ENCODE data around the gene TMEM178A.
"Not testable (repeated sequence)": the region's sequence is repeated elsewhere in the genome, so short reads cannot be mapped to it uniquely, and the experiment has no call there.

The TMEM178A gene

DNA sequence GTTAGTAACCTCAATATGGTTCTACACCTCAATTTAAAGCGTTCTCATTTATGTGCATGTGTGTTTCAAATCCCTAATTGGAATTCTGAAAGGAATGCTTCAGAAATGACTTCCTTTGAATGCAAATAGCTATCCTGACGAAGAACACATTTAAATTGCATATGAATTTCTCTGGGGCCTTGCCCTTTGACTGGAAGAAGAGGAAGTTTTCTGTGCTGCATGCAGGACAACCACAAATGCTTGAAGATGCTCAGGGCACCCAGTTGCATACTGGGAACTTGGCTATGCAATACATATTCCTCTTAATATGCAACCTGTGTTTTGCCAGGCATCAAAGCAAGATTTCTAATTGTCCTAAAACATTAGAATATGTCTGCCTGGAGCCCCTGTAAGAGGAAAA, 55.3 kb downstream of the TMEM178A start:
- FAIRE-seq (no peak), DNase-seq (ENCODE audit: insufficient read length) (no peak)
- TF ChIP-seq TAF1 (IDR thresholded peaks at IDR 0.05; ENCODE audit: borderline replicate concordance, low read depth, low read length) (no peak), POLR2AphosphoS5 (IDR thresholded peaks at IDR 0.05; ENCODE audit: low read depth, low read length) (no peak), POLR2A (IDR thresholded peaks at IDR 0.05; ENCODE audit: low read depth, low read length) (no peak)

DNA sequence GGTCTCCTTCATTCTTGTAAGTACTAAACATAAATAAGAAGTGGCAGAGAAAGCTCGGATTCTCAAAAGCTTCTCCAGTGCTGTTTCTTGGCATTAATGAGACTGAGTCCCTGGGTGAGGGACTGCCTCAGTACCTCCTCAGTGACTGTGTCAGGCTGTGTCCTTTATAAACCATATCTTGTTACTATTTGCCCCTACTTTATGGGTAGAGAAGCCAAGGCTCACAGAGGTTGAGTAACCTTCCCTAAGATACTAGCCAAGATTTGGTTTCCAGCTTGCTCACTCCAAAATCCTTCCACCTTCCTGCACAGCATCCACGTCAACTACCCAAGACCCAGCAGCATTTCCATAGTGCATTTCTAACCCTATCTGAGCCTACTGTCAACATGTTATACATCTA, 57.8 kb downstream of the TMEM178A start:
- DNase-seq (ENCODE audit: insufficient read length): no peak
- FAIRE-seq: no peak
- no peak for TF ChIP-seq TAF1 (IDR thresholded peaks at IDR 0.05; ENCODE audit: borderline replicate concordance, low read depth, low read length)

DNA sequence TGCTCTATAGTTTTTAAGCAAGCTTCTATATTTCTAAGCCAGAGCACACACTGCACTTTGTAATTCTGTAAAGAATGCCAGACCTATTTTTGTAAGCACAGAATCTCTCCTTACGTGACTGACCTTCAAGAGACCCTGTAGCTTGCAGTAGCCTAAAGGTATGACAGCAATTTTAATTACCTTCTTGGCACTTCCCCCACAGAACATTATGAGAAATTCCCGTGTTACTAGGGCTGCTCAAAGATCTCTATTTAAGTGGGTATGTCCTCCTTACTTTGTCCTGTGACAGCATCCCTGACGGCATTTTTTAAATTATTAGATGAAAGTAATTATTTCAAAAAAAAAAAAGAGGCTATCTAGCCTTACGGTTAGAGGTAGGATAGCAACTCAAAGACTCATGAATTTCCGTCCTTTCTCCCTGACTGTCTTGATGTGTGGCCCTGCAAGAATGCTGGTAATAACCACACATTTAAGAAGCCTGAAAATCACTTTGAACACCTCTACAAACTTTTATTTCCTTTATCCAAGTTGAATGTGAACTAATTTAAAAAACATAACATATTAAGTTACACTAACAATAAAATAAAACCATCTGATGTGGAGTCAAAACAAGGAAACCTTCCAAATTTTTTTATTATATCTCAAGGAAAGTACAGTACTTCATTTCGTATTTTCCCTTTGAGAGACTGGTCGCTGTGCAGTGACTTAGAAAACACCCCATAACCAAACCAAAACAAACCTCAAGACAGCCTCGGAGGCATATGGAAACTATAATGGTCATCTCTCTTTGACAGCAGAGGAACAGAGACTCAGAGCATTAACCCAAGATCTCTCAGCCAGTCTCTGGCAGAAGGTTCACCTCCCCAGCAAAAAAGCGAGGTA, 58.5 kb downstream of the TMEM178A start:
- FAIRE-seq (no peak), DNase-seq (ENCODE audit: insufficient read length) (no peak)
- TF ChIP-seq POLR2AphosphoS5 (IDR thresholded peaks at IDR 0.05; ENCODE audit: low read depth, low read length): no peak
- no peak for TF ChIP-seq POLR2A (IDR thresholded peaks at IDR 0.05; ENCODE audit: low read depth, low read length)
- no peak for TF ChIP-seq TAF1 (IDR thresholded peaks at IDR 0.05; ENCODE audit: borderline replicate concordance, low read depth, low read length)

DNA sequence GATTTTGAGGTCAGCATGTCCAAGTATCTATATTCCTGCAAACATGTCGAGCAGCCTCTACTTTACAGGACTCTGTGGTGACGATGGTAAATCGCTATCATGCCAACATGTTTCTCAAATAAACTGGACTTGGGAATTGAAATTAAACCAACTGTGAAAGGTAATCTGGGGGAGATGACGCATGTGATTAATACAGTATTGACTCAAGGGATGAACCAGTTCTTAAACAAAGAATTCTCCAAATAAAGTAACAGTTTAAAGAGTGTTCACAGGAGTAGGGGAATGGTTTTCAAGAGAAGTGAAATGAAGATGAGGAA, 59.1 kb downstream of the TMEM178A start:
- TF ChIP-seq TAF1 (IDR thresholded peaks at IDR 0.05; ENCODE audit: borderline replicate concordance, low read depth, low read length) (no peak), POLR2AphosphoS5 (IDR thresholded peaks at IDR 0.05; ENCODE audit: low read depth, low read length) (no peak), POLR2A (IDR thresholded peaks at IDR 0.05; ENCODE audit: low read depth, low read length) (no peak)
- no peak for DNase-seq (ENCODE audit: insufficient read length)
- FAIRE-seq: no peak

DNA sequence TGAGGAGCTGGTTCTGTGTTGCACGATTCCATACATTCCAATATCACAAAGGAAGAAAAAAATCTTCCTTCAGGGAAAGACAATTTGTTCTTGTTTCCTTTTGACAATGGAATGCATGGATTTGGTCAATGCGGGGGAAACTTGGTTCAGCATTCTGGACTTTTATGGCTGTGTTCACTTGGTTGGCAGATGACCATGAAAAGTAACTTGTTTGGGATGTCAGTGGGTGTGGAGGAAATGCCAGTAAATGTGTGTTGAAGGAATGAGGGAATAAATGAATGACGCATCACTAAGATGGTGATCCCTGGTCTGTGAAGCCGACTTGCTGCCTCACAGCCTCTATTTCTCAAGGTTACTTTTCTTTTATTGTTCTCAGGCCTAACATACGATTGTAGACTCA, 59.7 kb downstream of the TMEM178A start:
- DNase-seq (ENCODE audit: insufficient read length): no peak
- TF ChIP-seq POLR2AphosphoS5 (IDR thresholded peaks at IDR 0.05; ENCODE audit: low read depth, low read length) (no peak), TAF1 (IDR thresholded peaks at IDR 0.05; ENCODE audit: borderline replicate concordance, low read depth, low read length) (no peak), POLR2A (IDR thresholded peaks at IDR 0.05; ENCODE audit: low read depth, low read length) (no peak)
- no peak for FAIRE-seq

DNA sequence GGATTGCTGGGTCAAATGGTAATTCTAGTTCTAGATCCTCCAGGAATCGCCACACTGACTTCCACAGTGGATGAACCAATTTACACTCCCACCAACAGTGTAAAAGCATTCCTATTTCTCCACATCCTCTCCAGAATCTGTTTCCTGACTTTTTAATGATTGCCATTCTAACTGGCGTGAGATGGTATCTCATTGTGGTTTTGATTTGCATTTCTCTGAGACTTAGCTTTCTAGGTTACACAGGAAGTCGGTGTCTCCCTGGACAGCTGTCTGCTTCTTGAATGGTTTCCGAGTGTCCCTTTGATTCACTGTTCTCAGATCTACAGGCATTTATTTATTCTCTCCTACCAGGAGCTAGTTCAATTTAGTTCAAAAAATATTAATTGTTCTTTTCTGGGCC, 62.4 kb downstream of the TMEM178A start:
- not testable (repeated sequence) for FAIRE-seq; DNase-seq (ENCODE audit: insufficient read length)

DNA sequence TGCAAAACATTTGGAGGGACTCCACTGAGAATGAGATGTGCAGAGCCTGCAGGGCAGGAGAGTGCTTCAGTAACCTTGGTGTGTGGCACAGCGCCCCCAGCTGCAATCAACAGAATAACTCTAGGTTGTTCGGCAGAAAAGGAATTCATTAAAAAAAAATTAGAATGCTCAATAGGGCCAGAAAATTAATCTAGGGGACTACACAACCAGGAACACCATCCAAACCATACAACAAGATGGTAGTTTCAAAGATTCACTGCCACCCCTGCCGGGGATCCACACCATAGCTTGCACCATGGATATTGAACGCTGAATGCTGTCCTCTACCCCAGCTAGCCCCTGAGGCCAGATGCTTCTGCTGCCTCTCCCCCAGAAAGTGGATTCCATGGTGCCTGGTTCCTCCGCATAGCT, 63.2 kb downstream of the TMEM178A start:
- TF ChIP-seq POLR2A (IDR thresholded peaks at IDR 0.05; ENCODE audit: low read depth, low read length): no peak
- TF ChIP-seq TAF1 (IDR thresholded peaks at IDR 0.05; ENCODE audit: borderline replicate concordance, low read depth, low read length): no peak
- no peak for TF ChIP-seq POLR2AphosphoS5 (IDR thresholded peaks at IDR 0.05; ENCODE audit: low read depth, low read length)
- DNase-seq (ENCODE audit: insufficient read length) (no peak), FAIRE-seq (no peak)

DNA sequence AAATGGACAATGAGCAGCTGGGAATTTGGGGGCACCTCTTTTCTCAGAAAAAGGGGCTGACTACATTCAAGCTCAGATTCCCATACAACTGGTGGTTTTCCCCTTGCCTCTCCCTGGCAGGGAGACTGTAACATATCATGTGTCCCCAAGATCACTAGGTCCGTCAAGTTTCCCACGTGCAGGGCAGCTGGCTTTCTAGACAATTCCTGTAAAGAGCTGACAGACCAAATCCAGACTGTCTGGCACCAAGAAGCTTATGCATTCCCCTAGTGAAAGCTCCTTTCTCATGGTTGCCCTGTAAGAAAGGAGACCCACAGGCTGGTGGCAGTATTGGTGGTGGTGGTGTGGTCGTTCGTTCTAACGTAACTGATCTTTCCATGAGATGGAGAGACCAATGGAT, 64.6 kb downstream of the TMEM178A start:
- TF ChIP-seq POLR2A (IDR thresholded peaks at IDR 0.05; ENCODE audit: low read depth, low read length) (no peak), POLR2AphosphoS5 (IDR thresholded peaks at IDR 0.05; ENCODE audit: low read depth, low read length) (no peak), TAF1 (IDR thresholded peaks at IDR 0.05; ENCODE audit: borderline replicate concordance, low read depth, low read length) (no peak)
- DNase-seq (ENCODE audit: insufficient read length) (no peak), FAIRE-seq (no peak)

DNA sequence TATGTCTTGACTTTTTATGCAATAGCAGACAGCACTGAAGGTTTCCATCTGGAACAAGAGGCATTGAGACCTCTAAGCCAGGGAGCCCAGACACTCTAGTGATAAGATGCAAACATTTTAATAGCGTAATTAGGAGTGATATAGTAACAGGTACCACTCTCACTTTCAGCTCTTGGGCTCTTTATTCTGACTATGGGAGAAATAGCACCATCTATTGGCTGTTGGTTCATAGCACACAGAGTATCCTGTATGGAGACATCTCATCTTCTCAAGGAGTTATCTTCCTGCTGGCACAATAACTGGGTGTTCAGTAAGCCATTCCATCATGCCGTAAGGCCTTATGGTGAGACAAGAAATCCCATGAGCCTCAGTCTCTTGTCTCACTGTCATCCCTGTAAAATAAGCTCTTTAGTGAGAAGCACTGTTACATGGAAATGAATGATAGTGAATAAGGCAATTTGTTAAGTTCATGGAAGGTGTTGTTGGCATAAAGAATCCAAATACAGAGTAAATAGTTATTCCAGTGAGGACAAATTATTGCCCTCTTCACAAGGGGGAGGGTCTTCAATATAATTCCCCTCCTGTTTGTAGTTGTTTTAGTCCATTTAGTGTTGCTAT, 65.1 kb downstream of the TMEM178A start:
- FAIRE-seq (no peak), DNase-seq (ENCODE audit: insufficient read length) (no peak)
- TF ChIP-seq POLR2A (IDR thresholded peaks at IDR 0.05; ENCODE audit: low read depth, low read length) (no peak), POLR2AphosphoS5 (IDR thresholded peaks at IDR 0.05; ENCODE audit: low read depth, low read length) (no peak), TAF1 (IDR thresholded peaks at IDR 0.05; ENCODE audit: borderline replicate concordance, low read depth, low read length) (no peak)

DNA sequence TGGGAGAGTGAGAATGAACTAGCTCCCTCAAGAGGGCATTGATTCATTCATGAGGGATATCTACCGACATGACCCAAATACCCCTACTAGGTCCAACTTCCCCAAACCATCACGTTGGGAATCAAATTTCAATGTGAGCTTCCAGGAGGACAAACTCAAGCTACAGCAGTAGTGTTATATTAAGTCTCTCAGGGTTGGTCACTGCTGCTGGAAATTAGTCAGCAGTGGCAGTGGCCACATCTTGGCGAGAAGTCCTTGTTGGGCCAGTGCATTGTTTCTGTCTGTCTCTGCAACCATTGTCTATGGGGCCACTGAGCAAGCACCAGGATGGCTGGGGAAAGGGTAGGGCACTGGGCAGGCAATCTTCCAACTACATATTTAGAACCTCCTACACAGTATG, 65.8 kb downstream of the TMEM178A start:
- DNase-seq (ENCODE audit: insufficient read length): no peak
- no peak for FAIRE-seq
- TF ChIP-seq TAF1 (IDR thresholded peaks at IDR 0.05; ENCODE audit: borderline replicate concordance, low read depth, low read length) (no peak), POLR2A (IDR thresholded peaks at IDR 0.05; ENCODE audit: low read depth, low read length) (no peak), POLR2AphosphoS5 (IDR thresholded peaks at IDR 0.05; ENCODE audit: low read depth, low read length) (no peak)

DNA sequence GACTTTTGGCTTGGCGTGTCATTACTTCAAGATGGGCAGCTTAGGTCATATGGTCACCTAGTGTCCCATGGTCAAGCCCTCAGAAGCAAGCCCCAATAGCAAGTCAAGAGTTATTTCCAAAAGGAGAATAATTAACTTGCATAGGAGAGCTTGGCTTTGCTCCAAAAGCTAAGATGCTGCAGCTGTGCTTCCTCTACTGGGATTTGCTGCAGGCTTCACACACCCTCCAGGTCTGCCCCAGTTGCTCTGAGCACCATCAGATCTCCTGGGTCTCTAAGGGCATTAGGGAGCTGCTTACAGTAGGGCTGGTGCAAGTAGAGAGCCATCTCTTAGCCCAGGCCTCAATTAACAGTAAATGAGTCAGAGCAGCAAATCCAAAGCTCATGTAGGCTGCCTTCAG, 66.8 kb downstream of the TMEM178A start:
- DNase-seq (ENCODE audit: insufficient read length): no peak

DNA sequence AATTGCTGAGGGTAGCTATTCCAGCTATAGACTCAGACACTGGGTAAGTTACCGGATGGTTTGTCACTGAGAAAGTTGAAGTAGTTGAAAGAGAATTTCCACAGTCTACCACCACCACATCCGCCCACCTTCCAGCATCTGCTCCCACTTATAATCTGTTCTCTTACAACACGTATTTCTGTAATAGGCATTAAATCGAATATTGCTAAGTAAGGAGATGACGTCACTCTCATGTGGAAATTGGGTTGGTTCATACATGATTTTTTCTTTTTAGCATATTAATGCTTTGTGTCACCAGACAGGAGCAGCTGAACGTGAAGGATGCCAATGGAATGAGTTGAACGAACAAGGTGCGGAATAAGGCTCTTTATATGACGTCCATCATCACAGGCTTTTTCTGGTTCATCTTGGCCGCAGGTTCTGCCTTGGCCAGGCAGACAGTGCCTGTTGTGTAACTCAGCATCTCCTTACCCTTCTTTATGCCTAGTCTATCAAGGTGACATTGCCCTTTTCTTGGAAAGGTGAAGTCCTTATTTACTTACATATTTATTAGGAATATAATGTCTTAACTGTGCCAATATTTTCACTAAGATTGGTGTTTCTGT, 67.5 kb downstream of the TMEM178A start:
- DNase-seq (ENCODE audit: insufficient read length): no peak
- TF ChIP-seq TAF1 (IDR thresholded peaks at IDR 0.05; ENCODE audit: borderline replicate concordance, low read depth, low read length): no peak
- no peak for TF ChIP-seq POLR2AphosphoS5 (IDR thresholded peaks at IDR 0.05; ENCODE audit: low read depth, low read length)
- no peak for TF ChIP-seq POLR2A (IDR thresholded peaks at IDR 0.05; ENCODE audit: low read depth, low read length)
- FAIRE-seq: no peak

More for the DNA sequence above, 66.8 kb downstream of the TMEM178A start:
- TF ChIP-seq POLR2AphosphoS5 (IDR thresholded peaks at IDR 0.05; ENCODE audit: low read depth, low read length) (no peak), TAF1 (IDR thresholded peaks at IDR 0.05; ENCODE audit: borderline replicate concordance, low read depth, low read length) (no peak), POLR2A (IDR thresholded peaks at IDR 0.05; ENCODE audit: low read depth, low read length) (no peak)
- FAIRE-seq: no peak
